Measurements from ENCODE around the gene CRIP1.

DNA sequence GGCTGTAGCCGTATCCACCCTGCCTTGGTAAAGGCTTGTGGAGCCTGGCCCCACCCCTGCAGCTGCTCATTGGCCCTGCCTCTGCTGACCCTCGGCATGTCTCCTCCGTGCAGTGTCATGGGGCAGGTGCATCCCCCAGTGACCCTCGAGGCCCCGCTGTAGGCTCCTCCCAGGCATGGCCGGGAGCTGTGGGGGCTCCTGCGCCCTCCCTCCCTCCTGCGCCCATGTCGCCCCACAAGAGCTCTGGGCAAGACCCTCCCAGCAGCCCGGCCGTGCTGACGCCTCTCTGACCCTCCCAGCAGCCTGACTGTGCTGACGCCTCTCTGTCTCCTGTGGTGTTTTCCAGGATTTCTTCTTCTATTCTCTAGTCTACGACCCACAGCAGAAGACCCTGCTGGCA lies 32.8 kb upstream of the CRIP1 start:
- TF ChIP-seq, protein P1, sequence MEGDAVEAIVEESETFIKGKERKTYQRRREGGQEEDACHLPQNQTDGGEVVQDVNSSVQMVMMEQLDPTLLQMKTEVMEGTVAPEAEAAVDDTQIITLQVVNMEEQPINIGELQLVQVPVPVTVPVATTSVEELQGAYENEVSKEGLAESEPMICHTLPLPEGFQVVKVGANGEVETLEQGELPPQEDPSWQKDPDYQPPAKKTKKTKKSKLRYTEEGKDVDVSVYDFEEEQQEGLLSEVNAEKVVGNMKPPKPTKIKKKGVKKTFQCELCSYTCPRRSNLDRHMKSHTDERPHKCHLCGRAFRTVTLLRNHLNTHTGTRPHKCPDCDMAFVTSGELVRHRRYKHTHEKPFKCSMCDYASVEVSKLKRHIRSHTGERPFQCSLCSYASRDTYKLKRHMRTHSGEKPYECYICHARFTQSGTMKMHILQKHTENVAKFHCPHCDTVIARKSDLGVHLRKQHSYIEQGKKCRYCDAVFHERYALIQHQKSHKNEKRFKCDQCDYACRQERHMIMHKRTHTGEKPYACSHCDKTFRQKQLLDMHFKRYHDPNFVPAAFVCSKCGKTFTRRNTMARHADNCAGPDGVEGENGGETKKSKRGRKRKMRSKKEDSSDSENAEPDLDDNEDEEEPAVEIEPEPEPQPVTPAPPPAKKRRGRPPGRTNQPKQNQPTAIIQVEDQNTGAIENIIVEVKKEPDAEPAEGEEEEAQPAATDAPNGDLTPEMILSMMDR (IDR thresholded peaks at IDR 0.05), result no peak
- TF ChIP-seq EP300 (IDR thresholded peaks at IDR 0.05) (no peak), POLR2A (IDR thresholded peaks at IDR 0.05) (no peak)

Measured in sigmoid colon (tissue), 4 donors.